ENCODE results near the gene TBL2. TPM values are rescaled to one million over a fixed set of nuclear protein-coding genes. Genes with fewer than 3 reads are reported as not detected.

The TBL2 gene
- total RNA-seq, 1 experiment from 2014 or later = 44.0 TPM

DNA sequence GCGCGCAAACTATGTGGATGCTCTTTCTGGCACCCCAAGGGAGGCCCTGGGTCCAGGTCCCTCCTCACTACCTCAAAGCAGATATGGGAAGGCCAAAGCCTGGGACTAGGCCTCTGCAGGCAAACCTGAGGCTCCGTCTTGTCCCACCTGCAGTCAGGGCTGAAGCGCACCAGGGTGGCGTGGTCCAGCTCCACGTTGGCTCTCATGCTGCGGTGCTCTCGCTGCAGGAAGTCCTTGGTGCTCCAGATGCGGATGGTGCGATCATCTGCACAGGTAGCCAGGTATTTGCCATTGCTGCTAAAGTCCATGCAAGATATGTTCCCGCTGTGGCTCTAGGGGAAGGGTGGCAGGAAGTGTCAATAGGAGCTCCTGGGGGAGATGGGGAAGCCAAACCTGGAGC is 4.6 kb downstream of the TBL2 start:
- Mint-ChIP-seq H3K27me3 (ENCODE audit: insufficient read depth, unreplicated experiment) (no peaks in the 10 kb centered on the region), H3K4me3 (ENCODE audit: unreplicated experiment) (no peak overlapping the region), H3K4me1 (ENCODE audit: insufficient read depth, unreplicated experiment) (peaks cover 1% of the 10 kb centered on the region), H3K36me3 (ENCODE audit: insufficient read depth, unreplicated experiment) (peaks cover 83% of the 10 kb centered on the region), H3K9me3 (ENCODE audit: unreplicated experiment) (no peaks in the 10 kb centered on the region), H3K27ac (ENCODE audit: low read depth, unreplicated experiment) (no peak overlapping the region)
- BruUV-seq (replicated peaks) = no TSS peak
- CTCF ChIA-PET = interaction anchor here (0.6 to 0.7 kb wide), 2 partner anchors 12 to 34 kb away, joined by 3 read pairs; no protein-coding TSS in a partner anchor
- no peak for DNase-seq (ENCODE audit: unreplicated experiment)
- POLR2A ChIA-PET = no interaction called here
- TF ChIP-seq, protein P1, sequence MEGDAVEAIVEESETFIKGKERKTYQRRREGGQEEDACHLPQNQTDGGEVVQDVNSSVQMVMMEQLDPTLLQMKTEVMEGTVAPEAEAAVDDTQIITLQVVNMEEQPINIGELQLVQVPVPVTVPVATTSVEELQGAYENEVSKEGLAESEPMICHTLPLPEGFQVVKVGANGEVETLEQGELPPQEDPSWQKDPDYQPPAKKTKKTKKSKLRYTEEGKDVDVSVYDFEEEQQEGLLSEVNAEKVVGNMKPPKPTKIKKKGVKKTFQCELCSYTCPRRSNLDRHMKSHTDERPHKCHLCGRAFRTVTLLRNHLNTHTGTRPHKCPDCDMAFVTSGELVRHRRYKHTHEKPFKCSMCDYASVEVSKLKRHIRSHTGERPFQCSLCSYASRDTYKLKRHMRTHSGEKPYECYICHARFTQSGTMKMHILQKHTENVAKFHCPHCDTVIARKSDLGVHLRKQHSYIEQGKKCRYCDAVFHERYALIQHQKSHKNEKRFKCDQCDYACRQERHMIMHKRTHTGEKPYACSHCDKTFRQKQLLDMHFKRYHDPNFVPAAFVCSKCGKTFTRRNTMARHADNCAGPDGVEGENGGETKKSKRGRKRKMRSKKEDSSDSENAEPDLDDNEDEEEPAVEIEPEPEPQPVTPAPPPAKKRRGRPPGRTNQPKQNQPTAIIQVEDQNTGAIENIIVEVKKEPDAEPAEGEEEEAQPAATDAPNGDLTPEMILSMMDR (IDR thresholded peaks at IDR 0.05; ENCODE audit: unreplicated experiment) = no peak
- intact Hi-C loops (cut with micrococcal nuclease) = no loop called here

DNA sequence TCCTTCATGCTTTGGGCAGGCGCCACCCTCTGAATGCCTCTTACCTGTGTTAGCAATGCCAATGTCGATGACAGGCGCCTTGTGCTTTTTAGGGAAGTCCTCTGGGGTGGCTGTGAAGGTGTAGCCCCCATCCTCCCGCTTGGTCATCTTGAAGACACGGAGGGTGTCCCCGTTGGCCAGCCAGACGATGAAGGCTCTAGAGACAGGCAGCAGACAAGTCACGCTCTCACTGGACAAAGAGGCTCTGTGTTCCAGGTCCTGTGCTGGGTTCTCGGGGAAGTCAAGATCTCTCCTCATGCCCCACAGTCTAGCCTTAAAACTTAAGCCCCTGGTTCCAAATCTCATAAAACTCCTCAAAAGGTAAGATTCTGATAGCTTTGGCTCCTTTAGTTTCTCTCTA is 5.1 kb downstream of the TBL2 start:
- Mint-ChIP-seq H3K4me3 (ENCODE audit: unreplicated experiment) (no peak overlapping the region), H3K9me3 (ENCODE audit: unreplicated experiment) (no peaks in the 10 kb centered on the region), H3K27ac (ENCODE audit: low read depth, unreplicated experiment) (no peak overlapping the region), H3K36me3 (ENCODE audit: insufficient read depth, unreplicated experiment) (peaks cover 82% of the 10 kb centered on the region), H3K4me1 (ENCODE audit: insufficient read depth, unreplicated experiment) (peaks cover 2% of the 10 kb centered on the region), H3K27me3 (ENCODE audit: insufficient read depth, unreplicated experiment) (no peaks in the 10 kb centered on the region)
- BruUV-seq (replicated peaks) = no TSS peak
- ChIA-PET POLR2A (no interaction called here), CTCF (no interaction called here)
- intact Hi-C loops (cut with micrococcal nuclease) = no loop called here
- TF ChIP-seq, protein P1 (IDR thresholded peaks at IDR 0.05; ENCODE audit: unreplicated experiment) = no peak
- no peak for DNase-seq (ENCODE audit: unreplicated experiment)

DNA sequence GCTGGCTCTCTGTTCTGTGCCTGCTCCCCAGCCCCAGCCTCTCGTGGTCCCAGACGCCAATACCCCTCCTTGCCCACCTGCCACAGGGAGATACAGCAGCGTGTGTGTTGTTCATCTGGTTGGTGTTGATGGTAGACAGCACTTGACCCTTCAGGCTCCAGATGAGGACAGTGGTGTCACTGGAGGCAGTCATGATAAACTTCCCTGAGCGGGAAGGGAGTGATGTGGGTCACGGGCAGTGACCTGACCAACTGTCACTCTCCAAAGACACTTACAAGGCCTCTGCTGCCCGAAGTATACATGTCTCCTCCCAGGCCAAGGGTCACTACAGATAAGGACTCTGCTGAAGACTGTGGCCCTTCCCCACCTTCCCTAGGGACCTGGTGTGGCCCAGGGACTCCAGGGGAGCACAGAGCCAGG is 5.6 kb downstream of the TBL2 start:
- POLR2A ChIA-PET = interaction anchor here (0.9 kb wide), 1 partner anchor 16 kb away, joined by 3 read pairs; no protein-coding TSS in a partner anchor
- TF ChIP-seq, protein P1 (IDR thresholded peaks at IDR 0.05; ENCODE audit: unreplicated experiment) = no peak
- Mint-ChIP-seq H3K27ac (ENCODE audit: low read depth, unreplicated experiment) (no peak overlapping the region), H3K4me1 (ENCODE audit: insufficient read depth, unreplicated experiment) (peaks cover 7% of the 10 kb centered on the region), H3K4me3 (ENCODE audit: unreplicated experiment) (no peak overlapping the region), H3K9me3 (ENCODE audit: unreplicated experiment) (no peaks in the 10 kb centered on the region), H3K27me3 (ENCODE audit: insufficient read depth, unreplicated experiment) (no peaks in the 10 kb centered on the region), H3K36me3 (ENCODE audit: insufficient read depth, unreplicated experiment) (peaks cover 83% of the 10 kb centered on the region)
- intact Hi-C loops (cut with micrococcal nuclease) = no loop called here
- no peak for DNase-seq (ENCODE audit: unreplicated experiment)
- CTCF ChIA-PET = interaction anchor here (0.6 kb wide), 1 partner anchor 219 kb away, joined by 3 read pairs; no protein-coding TSS in a partner anchor
- BruUV-seq (replicated peaks) = no TSS peak

DNA sequence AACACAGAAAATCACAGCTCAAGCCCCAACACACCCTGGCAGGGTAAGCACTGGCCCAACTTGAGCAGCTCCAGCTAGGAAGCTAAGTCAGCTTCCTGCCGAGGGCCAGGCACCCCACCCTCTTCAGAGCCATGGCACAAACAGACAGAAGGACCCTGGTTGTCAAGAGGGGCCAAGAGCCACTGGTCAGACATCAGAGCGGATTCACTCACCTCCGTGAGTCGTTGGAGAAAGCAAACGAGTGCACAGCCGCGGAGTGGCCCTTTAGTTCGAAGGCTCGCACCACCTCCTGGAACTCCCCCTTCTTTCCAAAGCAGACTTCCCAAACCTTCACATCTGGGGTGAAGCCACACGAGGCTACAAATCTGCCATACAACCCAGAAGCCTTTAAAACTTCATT is 7.4 kb downstream of the TBL2 start:
- intact Hi-C loops (cut with micrococcal nuclease) = no loop called here
- DNase-seq (ENCODE audit: unreplicated experiment) = no peak
- Mint-ChIP-seq H3K9me3 (ENCODE audit: unreplicated experiment) (no peaks in the 10 kb centered on the region), H3K4me3 (ENCODE audit: unreplicated experiment) (no peak overlapping the region), H3K36me3 (ENCODE audit: insufficient read depth, unreplicated experiment) (peaks cover 70% of the 10 kb centered on the region), H3K4me1 (ENCODE audit: insufficient read depth, unreplicated experiment) (peaks cover 8% of the 10 kb centered on the region), H3K27ac (ENCODE audit: low read depth, unreplicated experiment) (no peak overlapping the region), H3K27me3 (ENCODE audit: insufficient read depth, unreplicated experiment) (no peaks in the 10 kb centered on the region)
- TF ChIP-seq, protein P1 (IDR thresholded peaks at IDR 0.05; ENCODE audit: unreplicated experiment) = no peak
- no TSS peak for BruUV-seq (replicated peaks)
- POLR2A ChIA-PET = interaction anchor here (0.7 kb wide), 1 partner anchor 11 kb away, joined by 3 read pairs; no protein-coding TSS in a partner anchor
- CTCF ChIA-PET = no interaction called here
